Testis (tissue), 3 donors: ENCODE results near the gene ARHGEF28. TPM values are rescaled to one million over a fixed set of nuclear protein-coding genes. Genes with fewer than 3 reads are reported as not detected.

Experiments used
- DNase-seq: peaks from one replicate; pipeline ENCODE4 v3.0.0-alpha.2; 2019
- H3K27ac ChIP-seq, 2 donors: fragments of 200-600 bp; sonication (generic); one replicate each; pipeline ENCODE4 v1.5.1; 2019
- H3K27me3 ChIP-seq: fragments of 200-600 bp; sonication (generic); one replicate; pipeline ENCODE4 v1.5.1; 2019
- H3K36me3 ChIP-seq: fragments of 200-600 bp; sonication (generic); one replicate; pipeline ENCODE4 v1.5.1; 2017; ENCODE audit warnings: low read depth; ENCODE audit errors: missing control alignments
- H3K4me1 ChIP-seq: fragments of 200-600 bp; sonication (generic); one replicate; pipeline ENCODE4 v1.5.1; 2019
- H3K4me3 ChIP-seq, 2 donors: fragments of 200-600 bp; sonication (generic); one replicate each; pipeline ENCODE4 v1.5.1; 2017 to 2019
- H3K9me3 ChIP-seq: fragments of 200-600 bp; sonication (generic); one replicate; pipeline ENCODE4 v1.5.1; 2017
- CTCF ChIP-seq, 3 experiments: fragments of 450-650 bp in 2 of 3; fragments of 200-600 bp in 1 of 3; sonication (generic) in 1 of 3; IDR thresholded peaks; one replicate each; pipeline ENCODE4 v1.5.1; 2016 to 2019; ENCODE audit warnings: antibody characterized with exemption in 3 of 3, mild to moderate bottlenecking in 2 of 3, moderate library complexity in 1 of 3
- POLR2A ChIP-seq: fragments of 450-650 bp; IDR thresholded peaks from one replicate; pipeline ENCODE4 v1.6.1; 2017; ENCODE audit warnings: antibody characterized with exemption, mild to moderate bottlenecking, moderate library complexity
- WGBS, 2 donors: methylation state at CpG; one replicate each; pipeline ENCODE4 v1.1.5; 2018; 5-methylcytosine and 5-hydroxymethylcytosine counted together
- intact Hi-C: fragments of 100-400 bp; cut with DNase I; formaldehyde crosslinking; loops from one replicate; pipeline ENCODE4 v1.15.1; 2023; ENCODE audit warnings: low total_unique reads
- polyA plus RNA-seq: library from polyadenylated mRNA; stranded (reverse); fragments of 350-450 nt; fragmentation: Illumina TruSeq; extraction: RNeasy Lipid Tissue Mini Kit (QIAGEN cat#74804); gene quantifications from one replicate; pipeline ENCODE4 v1.2.3, GENCODE V29; 2014; ENCODE audit warnings: low read depth, low replicate concordance; ENCODE audit not compliant: insufficient read depth
- total RNA-seq, 2 donors: library from RNA; depleted of rRNA; stranded (reverse); fragments of >200 nt; gene quantifications; one replicate each; pipeline ENCODE4 v1.2.3, GENCODE V29; 2016

Gene ARHGEF28
- total and polyA plus RNA-seq, 3 donors from 2014 or later, result 3.9 to 8.7 (median 8.0) TPM

GRCh38 chr5:73701566-73701965 lies 75.6 kb downstream of the ARHGEF28 start:
- WGBS, 2 donors, result 95 to 97% methylated on average over 3 of the region's 3 CpGs
- intact Hi-C loops, result no loop called here
- H3K27ac ChIP-seq, result no peak overlapping the region

DNA sequence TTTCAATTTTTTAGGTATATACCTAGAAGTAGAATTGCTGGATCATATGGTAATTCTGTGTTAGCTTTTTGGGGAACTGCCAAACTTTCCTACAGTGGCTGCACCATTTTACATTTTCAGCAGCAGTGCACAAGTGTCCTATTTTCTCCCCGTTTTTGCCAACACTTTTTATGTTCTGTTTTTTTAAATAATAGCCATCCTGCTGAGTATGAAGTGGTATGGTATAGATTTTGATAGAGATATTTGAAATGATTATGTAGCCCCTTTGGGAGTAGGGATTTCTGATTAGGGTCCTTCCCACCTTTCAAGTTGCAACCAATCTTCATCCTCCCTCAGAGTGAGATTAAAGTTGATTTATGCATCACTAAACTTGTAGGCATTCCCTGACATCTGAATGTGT lies 76.5 kb downstream of the ARHGEF28 start:
- Histone ChIP-seq H3K27me3 (no peaks in the 10 kb centered on the region), H3K9me3 (no peaks in the 10 kb centered on the region), H3K36me3 (no peaks in the 10 kb centered on the region), H3K27ac (no peak overlapping the region), H3K4me1 (no peaks in the 10 kb centered on the region), H3K4me3 (no peak overlapping the region)
- 79 to 89% methylated on average over 1 of the region's 1 CpG for WGBS, 2 donors
- no peak for DNase-seq
- intact Hi-C loops, result no loop called here
- no peak for TF ChIP-seq POLR2A
- no peak for TF ChIP-seq CTCF (IDR thresholded peaks at IDR 0.05)

More at GRCh38 chr5:73701566-73701965, 75.6 kb downstream of the ARHGEF28 start:
- no peaks in the 10 kb centered on the region for H3K27me3 ChIP-seq
- H3K4me1 ChIP-seq, result no peaks in the 10 kb centered on the region
- DNase-seq, result no peak
- H3K9me3 ChIP-seq, result no peaks in the 10 kb centered on the region
- TF ChIP-seq CTCF (IDR thresholded peaks at IDR 0.05) (no peak), POLR2A (no peak)
- H3K4me3 ChIP-seq, result no peak overlapping the region
- no peaks in the 10 kb centered on the region for H3K36me3 ChIP-seq

- no peaks in the 10 kb centered on the region for H3K27me3 ChIP-seq
- no peaks in the 10 kb centered on the region for H3K9me3 ChIP-seq
- no peaks in the 10 kb centered on the region for H3K36me3 ChIP-seq
- TF ChIP-seq CTCF (IDR thresholded peaks at IDR 0.05) (no peak), POLR2A (no peak)
- intact Hi-C loops, result no loop called here
- H3K4me3 ChIP-seq, result no peak overlapping the region
- no peak for DNase-seq
- H3K4me1 ChIP-seq, result no peaks in the 10 kb centered on the region
- no peak overlapping the region for H3K27ac ChIP-seq
Observed at GRCh38 chr5:73702951-73703350, 77.0 kb downstream of the ARHGEF28 start.

GRCh38 chr5:73705364-73705763 lies 79.4 kb downstream of the ARHGEF28 start:
- Histone ChIP-seq H3K4me1 (no peaks in the 10 kb centered on the region), H3K4me3 (no peak overlapping the region), H3K9me3 (no peaks in the 10 kb centered on the region), H3K27ac (no peak overlapping the region), H3K36me3 (no peaks in the 10 kb centered on the region), H3K27me3 (no peaks in the 10 kb centered on the region)
- no peak for DNase-seq
- intact Hi-C loops, result no loop called here
- TF ChIP-seq CTCF (IDR thresholded peaks at IDR 0.05) (no peak), POLR2A (no peak)

- intact Hi-C loops, result no loop called here
- no peak for DNase-seq
- Histone ChIP-seq H3K27me3 (no peaks in the 10 kb centered on the region), H3K27ac (no peak overlapping the region), H3K9me3 (no peaks in the 10 kb centered on the region), H3K36me3 (no peaks in the 10 kb centered on the region), H3K4me3 (no peak overlapping the region), H3K4me1 (no peaks in the 10 kb centered on the region)
- 78 to 89% methylated on average over 5 of the region's 5 CpGs for WGBS, 2 donors
- TF ChIP-seq POLR2A, result no peak
- TF ChIP-seq CTCF (IDR thresholded peaks at IDR 0.05), result no peak
Observed at GRCh38 chr5:73706963-73707362, 81.0 kb downstream of the ARHGEF28 start.
